ENCODE measurements around the gene RASA3.

RASA3 gene

GRCh38 chr13:113977976-113978375 lies 154.4 kb downstream of the RASA3 start:
- DNase-seq, result no peak

- no peak for DNase-seq
Observed at GRCh38 chr13:113976711-113977684, 155.4 kb downstream of the RASA3 start.

DNA sequence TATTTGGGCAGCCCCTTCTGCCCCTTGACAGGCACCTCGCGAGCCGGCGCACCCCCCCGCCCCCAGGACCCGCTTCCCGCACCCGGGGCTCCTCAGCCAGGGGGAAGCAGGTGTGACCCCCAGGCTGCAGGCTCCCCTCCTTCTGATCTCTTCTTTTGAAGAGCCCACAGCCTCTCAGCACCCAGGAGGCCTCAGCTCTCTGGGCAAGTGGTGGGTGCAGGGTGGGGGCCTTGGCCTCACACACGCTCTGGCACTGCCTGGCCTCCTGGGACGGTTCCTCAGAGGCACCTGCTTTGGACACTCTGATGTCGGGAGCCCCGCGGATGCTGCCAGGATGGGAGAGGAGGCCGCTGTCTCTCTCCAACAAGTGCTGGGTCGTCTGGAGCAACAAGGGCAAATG lies 157.0 kb downstream of the RASA3 start:
- DNase-seq, result no peak

- no peak for DNase-seq
Observed at GRCh38 chr13:113974304-113975281, 157.8 kb downstream of the RASA3 start.

- DNase-seq, result no peak
Observed at GRCh38 chr13:113973218-113974164, 158.9 kb downstream of the RASA3 start, which contains the start of gene C13orf46. Gene C13orf46, minus strand, starts transcription at chr13:113974076. Its CDS starts 79 bp downstream, at chr13:113973997.

DNA sequence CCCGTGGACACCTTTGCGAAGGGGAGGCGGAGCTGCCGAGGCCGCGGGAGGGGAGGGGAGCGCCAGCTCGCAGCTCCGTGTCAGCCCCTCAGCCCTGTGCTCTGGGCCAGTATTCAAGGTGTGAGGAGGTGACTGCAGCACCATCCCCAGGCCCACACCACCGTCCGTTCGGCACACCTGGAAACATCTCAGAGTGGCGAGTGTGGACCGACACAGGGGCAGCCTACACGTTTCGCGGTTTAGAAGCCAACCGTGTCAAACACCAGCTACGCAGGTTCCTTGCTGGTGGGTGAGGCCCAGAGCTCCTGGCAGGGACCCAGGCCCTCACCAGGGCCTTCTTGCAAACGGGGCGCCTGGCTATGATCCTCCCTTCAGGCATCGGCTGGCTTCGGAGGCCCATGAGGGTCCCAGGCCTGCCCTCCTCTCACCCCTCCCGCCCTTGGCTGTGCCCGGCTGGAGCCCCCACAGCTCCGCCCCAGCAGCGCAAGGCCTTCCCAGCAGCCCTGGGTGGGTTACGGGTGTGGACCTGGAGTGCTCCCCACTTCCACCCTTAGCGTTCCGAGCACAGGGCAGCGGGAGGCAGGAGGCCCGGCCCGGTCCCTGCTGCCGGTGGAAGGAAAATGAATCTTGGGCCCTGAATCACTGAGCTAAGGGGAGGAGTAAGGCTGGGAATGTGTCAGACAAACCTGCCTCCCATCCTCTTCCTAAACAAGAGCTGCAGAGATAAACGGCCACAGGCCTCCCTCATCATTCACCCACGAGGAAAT lies 159.8 kb downstream of the RASA3 start:
- DNase-seq, result no peak

GRCh38 chr13:113971471-113972231 lies 160.8 kb downstream of the RASA3 start:
- DNase-seq, result no peak

- DNase-seq, result no peak
Observed at GRCh38 chr13:113970810-113971470, 161.5 kb downstream of the RASA3 start.

GRCh38 chr13:113969973-113970611 lies 162.3 kb downstream of the RASA3 start:
- DNase-seq, result no peak

DNA sequence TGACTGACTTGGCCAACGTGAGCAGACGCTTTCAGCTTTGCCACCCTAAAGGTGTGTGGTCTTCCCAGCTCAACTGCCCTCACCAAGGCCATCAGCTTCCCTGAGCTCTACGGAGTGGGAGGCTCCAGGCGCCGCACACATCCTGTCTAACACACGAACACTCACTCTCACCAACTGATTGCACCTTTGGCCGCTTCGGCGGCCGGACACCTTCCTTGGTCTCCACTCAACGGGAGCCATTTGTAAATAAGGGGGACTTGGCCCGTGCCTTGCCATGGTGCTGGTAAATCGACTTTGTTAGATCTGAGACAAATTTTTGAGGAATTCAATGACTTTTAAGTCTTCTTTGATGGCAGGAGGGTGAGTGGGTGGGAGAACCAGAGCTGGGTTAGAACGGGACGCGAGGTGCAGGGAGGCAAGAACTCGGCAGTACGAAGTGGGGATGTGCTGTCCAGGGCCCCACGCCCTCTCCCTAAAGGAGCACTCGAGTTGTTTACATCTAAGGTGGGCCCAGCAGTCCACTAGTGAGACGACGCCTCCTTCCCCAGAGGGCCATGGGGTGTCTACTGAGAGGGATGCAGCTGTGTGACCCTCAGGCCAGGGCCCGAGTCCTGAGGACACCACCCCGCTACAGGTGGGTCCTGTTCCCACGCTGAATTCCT lies 163.0 kb downstream of the RASA3 start:
- no peak for DNase-seq

GRCh38 chr13:113968463-113969310 lies 163.7 kb downstream of the RASA3 start:
- DNase-seq, result no peak

DNA sequence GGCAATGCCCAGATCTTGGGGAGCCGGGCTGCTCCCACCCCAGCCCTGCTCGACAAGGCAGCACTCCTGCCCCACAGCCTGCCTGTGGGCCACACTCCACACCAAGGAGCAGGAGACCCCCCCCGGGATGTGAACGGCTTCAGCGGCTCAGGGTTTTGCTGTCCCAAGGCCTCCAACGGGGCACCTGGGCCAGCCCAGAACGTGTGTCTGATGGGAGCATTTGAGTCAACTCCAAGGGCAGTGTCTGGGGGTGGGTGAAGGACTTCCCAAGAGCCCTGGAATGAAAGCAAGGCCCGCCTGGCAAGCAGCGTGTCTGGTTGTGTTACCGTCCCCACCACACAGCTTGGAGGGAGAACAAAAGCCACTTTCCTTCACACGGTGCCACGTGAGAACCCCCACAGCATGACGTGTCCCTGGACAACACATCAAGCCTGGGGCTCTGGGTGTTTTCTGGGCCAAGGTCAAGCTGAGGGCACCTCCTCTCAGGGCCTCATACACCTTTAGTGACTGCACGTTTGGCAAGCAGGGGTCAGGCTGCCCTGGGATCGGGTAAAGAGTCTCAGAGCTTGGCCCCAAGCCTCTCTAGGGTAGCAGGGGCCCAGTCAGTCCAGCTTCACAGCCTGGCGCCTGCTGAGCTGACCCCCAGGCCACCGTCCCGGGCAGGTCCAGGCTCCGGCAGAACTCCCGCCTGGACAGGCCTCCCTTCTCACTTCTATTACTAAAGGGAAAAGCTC lies 164.5 kb downstream of the RASA3 start:
- DNase-seq, result no peak

- DNase-seq, result no peak
Observed at GRCh38 chr13:113967206-113967720, 165.2 kb downstream of the RASA3 start.

- no peak for DNase-seq
Observed at GRCh38 chr13:113965968-113966884, 166.2 kb downstream of the RASA3 start.

GRCh38 chr13:113965383-113965874 lies 167.0 kb downstream of the RASA3 start:
- DNase-seq, result no peak

Data from inflammatory macrophage (primary cell).